ENCODE data around the gene BACH2. TPM values are rescaled to one million over a fixed set of nuclear protein-coding genes. Genes with fewer than 3 reads are reported as not detected.

BACH2 gene
- total and polyA plus RNA-seq, 10 of the 15 experiments (the other 5 are each of a cell fraction or from before 2014, with no cell fraction given): 0.03 to 0.28 (median 0.04) TPM; not detected in 3

DNA sequence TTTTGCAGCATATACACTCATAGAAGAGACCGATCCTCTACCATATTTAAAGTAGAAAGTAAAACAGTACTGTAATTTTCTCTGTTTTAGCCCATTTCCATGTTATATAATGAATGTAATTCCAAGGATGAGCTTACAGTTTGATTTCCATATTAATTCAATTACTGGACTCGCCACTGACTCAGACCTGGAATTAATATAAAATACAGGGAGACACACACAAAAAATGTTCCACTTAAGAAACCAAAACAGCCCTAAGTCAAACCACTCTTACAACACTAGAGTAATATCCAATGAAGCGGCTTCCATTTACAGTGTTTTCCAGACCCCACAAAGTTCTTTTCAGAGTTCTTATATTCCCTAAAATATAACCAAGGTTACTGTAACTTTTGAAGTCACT, 110.6 kb downstream of the BACH2 start:
- BruUV-seq (replicated peaks): no TSS peak
- no peaks in the 10 kb centered on the region; the same call in 1 of the 2 replicates for H4K20me1 ChIP-seq (ENCODE audit: control insufficient read depth, insufficient read depth)
- no peak overlapping the region for H2AFZ ChIP-seq (ENCODE audit: control insufficient read depth, low read depth, low read length)
- in situ Hi-C loops (cut with MboI): no loop called here
- H3K27me3 ChIP-seq (replicated peaks in 1 of 2; ENCODE audit: control insufficient read depth in 2 of 2, insufficient read depth in 2 of 2, low read length in 1 of 2): peaks cover 2 to 14% of the 10 kb centered on the region in 2 experiments; a peak in 3 of 4 replicates
- no peaks in the 10 kb centered on the region for H3K36me3 ChIP-seq (ENCODE audit: control insufficient read depth in 2 of 2, insufficient read depth in 2 of 2, low read length in 1 of 2)
- TF ChIP-seq JUND (IDR thresholded peaks at IDR 0.05; ENCODE audit: low read depth, low read length): no peak
- TF ChIP-seq, protein P1, sequence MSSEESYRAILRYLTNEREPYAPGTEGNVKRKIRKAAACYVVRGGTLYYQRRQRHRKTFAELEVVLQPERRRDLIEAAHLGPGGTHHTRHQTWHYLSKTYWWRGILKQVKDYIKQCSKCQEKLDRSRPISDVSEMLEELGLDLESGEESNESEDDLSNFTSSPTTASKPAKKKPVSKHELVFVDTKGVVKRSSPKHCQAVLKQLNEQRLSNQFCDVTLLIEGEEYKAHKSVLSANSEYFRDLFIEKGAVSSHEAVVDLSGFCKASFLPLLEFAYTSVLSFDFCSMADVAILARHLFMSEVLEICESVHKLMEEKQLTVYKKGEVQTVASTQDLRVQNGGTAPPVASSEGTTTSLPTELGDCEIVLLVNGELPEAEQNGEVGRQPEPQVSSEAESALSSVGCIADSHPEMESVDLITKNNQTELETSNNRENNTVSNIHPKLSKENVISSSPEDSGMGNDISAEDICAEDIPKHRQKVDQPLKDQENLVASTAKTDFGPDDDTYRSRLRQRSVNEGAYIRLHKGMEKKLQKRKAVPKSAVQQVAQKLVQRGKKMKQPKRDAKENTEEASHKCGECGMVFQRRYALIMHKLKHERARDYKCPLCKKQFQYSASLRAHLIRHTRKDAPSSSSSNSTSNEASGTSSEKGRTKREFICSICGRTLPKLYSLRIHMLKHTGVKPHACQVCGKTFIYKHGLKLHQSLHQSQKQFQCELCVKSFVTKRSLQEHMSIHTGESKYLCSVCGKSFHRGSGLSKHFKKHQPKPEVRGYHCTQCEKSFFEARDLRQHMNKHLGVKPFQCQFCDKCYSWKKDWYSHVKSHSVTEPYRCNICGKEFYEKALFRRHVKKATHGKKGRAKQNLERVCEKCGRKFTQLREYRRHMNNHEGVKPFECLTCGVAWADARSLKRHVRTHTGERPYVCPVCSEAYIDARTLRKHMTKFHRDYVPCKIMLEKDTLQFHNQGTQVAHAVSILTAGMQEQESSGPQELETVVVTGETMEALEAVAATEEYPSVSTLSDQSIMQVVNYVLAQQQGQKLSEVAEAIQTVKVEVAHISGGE (CRISPR knock-in tag; IDR thresholded peaks at IDR 0.05): no peak
- TF ChIP-seq, protein P2, sequence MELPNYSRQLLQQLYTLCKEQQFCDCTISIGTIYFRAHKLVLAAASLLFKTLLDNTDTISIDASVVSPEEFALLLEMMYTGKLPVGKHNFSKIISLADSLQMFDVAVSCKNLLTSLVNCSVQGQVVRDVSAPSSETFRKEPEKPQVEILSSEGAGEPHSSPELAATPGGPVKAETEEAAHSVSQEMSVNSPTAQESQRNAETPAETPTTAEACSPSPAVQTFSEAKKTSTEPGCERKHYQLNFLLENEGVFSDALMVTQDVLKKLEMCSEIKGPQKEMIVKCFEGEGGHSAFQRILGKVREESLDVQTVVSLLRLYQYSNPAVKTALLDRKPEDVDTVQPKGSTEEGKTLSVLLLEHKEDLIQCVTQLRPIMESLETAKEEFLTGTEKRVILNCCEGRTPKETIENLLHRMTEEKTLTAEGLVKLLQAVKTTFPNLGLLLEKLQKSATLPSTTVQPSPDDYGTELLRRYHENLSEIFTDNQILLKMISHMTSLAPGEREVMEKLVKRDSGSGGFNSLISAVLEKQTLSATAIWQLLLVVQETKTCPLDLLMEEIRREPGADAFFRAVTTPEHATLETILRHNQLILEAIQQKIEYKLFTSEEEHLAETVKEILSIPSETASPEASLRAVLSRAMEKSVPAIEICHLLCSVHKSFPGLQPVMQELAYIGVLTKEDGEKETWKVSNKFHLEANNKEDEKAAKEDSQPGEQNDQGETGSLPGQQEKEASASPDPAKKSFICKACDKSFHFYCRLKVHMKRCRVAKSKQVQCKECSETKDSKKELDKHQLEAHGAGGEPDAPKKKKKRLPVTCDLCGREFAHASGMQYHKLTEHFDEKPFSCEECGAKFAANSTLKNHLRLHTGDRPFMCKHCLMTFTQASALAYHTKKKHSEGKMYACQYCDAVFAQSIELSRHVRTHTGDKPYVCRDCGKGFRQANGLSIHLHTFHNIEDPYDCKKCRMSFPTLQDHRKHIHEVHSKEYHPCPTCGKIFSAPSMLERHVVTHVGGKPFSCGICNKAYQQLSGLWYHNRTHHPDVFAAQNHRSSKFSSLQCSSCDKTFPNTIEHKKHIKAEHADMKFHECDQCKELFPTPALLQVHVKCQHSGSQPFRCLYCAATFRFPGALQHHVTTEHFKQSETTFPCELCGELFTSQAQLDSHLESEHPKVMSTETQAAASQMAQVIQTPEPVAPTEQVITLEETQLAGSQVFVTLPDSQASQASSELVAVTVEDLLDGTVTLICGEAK (IDR thresholded peaks at IDR 0.05; ENCODE audit: borderline replicate concordance): no peak
- TF ChIP-seq TBL1XR1 (IDR thresholded peaks at IDR 0.05; ENCODE audit: low read depth, low read length): no peak
- TF ChIP-seq, protein P3, sequence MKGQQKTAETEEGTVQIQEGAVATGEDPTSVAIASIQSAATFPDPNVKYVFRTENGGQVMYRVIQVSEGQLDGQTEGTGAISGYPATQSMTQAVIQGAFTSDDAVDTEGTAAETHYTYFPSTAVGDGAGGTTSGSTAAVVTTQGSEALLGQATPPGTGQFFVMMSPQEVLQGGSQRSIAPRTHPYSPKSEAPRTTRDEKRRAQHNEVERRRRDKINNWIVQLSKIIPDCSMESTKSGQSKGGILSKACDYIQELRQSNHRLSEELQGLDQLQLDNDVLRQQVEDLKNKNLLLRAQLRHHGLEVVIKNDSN (IDR thresholded peaks at IDR 0.05; ENCODE audit: borderline replicate concordance, extremely low read length, insufficient read depth, low read depth, low read length): no peak
- TF ChIP-seq BRCA1 (IDR thresholded peaks at IDR 0.05; ENCODE audit: low read depth, low read length): no peak
- TF ChIP-seq CBX3 (IDR thresholded peaks at IDR 0.05; ENCODE audit: borderline replicate concordance, low read depth): no peak
- ChIA-PET RAD21 (ENCODE audit: unreplicated experiment) (no interaction called here), POLR2A (no interaction called here), SMC1A (ENCODE audit: uncharacterized antibody, unreplicated experiment) (no interaction called here), CTCF (interaction anchor here (1.1 kb wide), 1 partner anchor 207 kb away, joined by 3 read pairs; no protein-coding TSS in a partner anchor)
- ATAC-seq: no peak
- no peak for DNase-seq (ENCODE audit: low read depth, low spot score)
- no peak overlapping the region for H3K4me2 ChIP-seq (ENCODE audit: control insufficient read depth, insufficient read depth)
- H3K9me3 ChIP-seq (replicated peaks; ENCODE audit: control insufficient read depth, insufficient read depth, low read length): no peaks in the 10 kb centered on the region
- no peak overlapping the region for H3K27ac ChIP-seq (ENCODE audit: control insufficient read depth, insufficient read depth)
- no peak for FAIRE-seq
- H3K4me1 ChIP-seq (ENCODE audit: control insufficient read depth, insufficient read depth, low read length): no peaks in the 10 kb centered on the region
- no peak overlapping the region for H3K4me3 ChIP-seq
- no peaks in the 10 kb centered on the region for H3K79me2 ChIP-seq (ENCODE audit: control insufficient read depth, insufficient read depth, low read length)
- 37% methylated on average over 3 of the region's 3 CpGs for WGBS (ENCODE audit: insufficient coverage, insufficient replicate concordance, low lambda C conversion rate, missing lambda C conversion rate)
- H3K9ac ChIP-seq (ENCODE audit: control insufficient read depth, insufficient read depth, low read length): no peak overlapping the region
- intact Hi-C loops (cut with micrococcal nuclease; ENCODE audit: unreplicated experiment): loop anchor here (5.0 kb wide), 1 partner anchor 291 kb away; no protein-coding TSS in a partner anchor
